Ramos (cell line): Measurements from ENCODE around the gene ZNF836.
"Not testable (repeated sequence)": the region's sequence is repeated elsewhere in the genome, so short reads cannot be mapped to it uniquely, and the experiment has no call there.

Source experiments
- in situ Hi-C: fragments of 300-500 bp; cut with MboI; formaldehyde crosslinking; loops from one replicate; pipeline ENCODE4 v1.14.3; 2022; ENCODE audit warnings: low sequenced_read_pairs; ENCODE audit not compliant: unreplicated experiment

The ZNF836 gene

DNA sequence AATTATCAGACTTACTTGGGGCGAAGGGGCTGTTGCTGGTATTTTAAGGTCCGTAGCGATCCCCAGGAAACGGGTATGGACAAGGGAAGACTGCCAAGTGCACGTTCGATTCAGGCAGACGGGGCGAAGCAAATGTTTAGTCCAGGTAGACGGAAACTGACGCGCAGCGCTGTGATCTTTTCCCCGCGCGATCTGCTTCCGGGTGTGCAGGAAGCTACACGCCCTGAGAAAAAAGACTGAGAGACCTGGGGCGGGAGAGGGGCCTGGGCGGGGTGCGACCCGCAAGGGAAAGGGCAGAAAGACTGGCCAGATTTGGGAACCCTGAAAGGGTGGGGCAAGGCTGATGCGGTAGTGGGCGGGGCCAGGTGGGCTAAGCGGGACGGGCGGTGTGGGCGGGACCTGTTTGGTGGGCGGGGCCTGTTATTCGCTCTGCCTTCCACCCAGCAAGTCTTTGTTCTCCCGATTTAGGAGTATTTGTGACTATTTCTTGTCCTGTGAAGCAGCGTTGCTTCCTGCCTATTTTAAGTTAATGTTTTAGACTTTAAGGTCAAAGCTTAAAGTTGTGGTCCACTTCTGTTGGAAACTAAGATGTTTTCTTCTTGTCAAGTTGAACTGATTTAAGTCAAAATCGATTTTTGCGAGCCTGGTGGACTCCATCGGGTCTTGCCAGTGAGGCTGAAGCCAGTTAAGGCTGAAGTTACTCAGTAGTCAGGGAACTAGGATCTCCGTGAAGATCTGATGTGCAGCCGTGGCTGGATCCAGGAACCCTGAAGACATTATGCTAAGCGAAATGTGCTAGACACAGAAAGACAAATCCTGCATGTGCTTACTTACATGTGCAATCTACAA, at the start of gene ZNF836:
TSS of gene ZNF836 (minus strand) at position 301 of the 849 bp plus-strand sequence. CDS start 3,549 bp downstream, outside the sequence.
- in situ Hi-C loops = no loop called here

DNA sequence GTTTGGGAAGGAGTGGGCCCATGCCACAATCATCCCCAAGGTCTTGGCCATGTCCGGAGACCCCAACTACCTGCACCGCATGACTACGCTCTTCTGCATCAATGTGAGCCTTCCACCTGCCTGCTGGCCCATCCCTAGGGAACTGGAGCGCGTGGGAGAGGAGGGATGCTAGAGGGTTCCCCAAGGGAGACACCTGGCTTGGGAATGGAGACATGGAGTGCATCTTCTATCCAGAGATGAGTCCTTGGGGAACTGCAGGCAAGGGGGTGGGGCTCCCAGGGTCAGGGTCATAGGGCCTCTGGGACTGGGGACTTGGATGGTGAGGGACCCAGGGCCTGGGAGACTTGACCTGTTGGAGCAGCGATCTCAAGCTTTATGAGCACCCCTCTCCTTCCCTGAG, 49.6 kb upstream of the ZNF836 start:
- in situ Hi-C loops = no loop called here

DNA sequence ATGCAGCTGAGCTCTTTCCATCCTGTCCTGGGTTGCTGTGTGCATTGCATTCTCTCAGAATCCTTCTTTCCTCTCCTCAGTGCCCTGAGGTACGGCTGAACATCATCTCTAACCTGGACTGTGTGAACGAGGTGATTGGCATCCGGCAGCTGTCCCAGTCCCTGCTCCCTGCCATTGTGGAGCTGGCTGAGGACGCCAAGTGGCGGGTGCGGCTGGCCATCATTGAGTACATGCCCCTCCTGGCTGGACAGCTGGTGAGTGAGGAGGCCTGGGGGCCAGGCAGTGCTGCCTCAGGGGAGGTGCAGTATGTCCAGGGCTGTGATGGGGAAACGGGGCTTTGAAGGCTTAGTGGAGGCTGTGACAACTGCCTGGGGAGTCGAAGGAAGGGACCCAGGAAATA, 48.2 kb upstream of the ZNF836 start:
- in situ Hi-C loops = no loop called here

DNA sequence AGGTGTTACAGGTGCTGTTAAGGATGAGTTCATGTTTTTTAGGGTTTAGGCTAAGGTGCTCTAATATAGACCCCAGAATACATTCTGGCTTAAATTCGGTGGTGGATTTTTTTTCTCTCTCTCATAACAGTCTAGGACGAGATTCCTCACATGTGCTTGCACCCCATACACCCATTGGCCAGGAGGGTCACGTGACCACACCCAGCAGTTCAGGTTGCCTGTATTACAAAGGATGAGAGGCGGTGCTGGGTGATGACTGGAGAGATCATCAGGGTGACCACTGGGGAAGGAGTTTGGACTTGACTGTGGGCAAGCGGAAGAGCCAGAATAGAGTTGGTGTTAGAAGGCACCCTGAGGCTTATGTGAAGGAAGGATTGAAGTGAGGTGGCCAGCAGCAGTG, 46.2 kb upstream of the ZNF836 start:
- in situ Hi-C loops = no loop called here

DNA sequence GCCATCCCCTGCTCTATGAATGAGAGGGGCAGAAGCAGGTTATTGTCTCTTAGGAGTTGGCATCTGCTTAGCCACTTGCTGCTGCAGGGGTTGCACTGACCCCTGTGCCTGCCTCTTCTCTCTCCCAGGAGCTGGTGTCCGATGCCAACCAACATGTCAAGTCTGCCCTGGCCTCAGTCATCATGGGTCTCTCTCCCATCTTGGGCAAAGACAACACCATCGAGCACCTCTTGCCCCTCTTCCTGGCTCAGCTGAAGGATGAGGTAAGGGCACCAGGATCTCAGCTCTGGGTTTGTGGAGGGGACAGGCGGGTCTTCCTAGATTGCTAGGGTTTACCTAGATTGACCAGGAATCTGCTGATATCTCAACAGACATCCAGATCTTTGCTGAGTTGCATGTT, 45.0 kb upstream of the ZNF836 start:
- in situ Hi-C loops = no loop called here

DNA sequence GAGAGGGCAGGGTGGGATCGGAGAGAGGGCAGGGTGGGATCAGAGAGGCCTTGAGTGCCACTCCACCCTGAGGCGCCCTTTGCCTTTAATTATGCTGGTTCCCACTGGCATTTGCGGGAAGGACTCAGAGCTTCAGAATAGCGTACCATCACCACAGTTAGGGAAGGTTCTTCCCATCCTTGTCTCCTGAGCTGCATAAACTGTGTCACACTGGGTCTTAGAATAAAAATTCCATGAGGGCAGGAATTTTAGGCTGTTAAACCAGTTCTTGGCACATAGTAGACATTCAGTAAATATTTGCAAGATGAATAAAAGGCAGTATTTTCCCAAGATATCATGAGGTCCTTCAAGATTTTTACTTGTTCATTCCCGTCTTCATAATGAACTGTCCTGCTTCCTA, 42.8 kb upstream of the ZNF836 start:
- in situ Hi-C loops = no loop called here

DNA sequence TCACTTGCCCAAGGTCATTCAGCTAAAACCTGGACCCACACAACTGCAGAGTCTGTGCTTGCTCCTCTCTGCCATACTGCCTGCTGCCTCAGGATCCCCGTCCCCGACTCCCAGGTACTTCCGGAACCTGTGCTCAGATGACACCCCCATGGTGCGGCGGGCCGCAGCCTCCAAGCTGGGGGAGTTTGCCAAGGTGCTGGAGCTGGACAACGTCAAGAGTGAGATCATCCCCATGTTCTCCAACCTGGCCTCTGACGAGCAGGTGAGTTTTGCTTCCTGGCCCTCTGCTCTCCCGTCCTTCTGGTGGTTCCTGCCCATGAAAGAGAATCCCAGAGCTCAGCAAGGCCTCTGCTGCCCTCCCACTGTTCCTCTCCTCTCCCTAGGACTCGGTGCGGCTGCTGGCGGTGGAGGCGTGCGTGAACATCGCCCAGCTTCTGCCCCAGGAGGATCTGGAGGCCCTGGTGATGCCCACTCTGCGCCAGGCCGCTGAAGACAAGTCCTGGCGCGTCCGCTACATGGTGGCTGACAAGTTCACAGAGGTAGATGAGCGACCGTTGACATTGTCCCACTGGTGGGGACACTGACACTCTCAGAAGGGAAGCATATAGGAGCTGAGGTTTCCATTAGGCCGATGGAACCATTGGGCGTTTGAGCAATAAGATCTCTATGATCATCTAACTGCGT, 41.3 kb upstream of the ZNF836 start:
- in situ Hi-C loops = no loop called here

DNA sequence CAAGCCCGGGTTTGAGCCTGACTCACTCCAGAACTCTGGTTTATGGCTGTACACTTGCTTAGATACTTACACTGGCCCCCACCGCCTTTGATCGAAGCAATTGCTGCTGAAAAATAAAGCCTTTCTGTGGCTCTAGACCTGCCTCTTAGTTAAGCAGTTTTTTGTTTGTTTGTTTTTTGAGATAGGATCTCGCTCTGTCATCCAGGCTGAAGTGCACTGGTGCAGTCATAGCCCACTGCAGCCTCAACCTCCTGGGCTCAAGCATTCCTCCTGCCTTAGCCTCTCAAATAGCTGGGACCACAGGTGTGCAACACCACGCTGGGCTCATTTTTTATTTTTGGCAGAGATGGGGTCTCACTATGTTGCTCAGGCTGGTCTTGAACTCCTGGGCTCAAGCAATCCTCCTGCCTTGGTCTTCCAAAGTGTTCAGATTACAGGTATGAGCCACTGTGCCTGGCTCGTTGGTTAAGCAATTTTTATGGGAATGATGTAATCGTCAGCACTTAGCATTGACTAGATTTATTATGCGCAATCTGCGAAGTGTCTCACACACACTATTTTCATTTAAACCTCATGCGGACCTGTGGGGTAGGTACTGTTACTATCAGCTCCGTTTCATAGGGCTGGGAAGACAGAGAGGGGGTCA, 40.6 kb upstream of the ZNF836 start:
- in situ Hi-C loops = no loop called here

DNA sequence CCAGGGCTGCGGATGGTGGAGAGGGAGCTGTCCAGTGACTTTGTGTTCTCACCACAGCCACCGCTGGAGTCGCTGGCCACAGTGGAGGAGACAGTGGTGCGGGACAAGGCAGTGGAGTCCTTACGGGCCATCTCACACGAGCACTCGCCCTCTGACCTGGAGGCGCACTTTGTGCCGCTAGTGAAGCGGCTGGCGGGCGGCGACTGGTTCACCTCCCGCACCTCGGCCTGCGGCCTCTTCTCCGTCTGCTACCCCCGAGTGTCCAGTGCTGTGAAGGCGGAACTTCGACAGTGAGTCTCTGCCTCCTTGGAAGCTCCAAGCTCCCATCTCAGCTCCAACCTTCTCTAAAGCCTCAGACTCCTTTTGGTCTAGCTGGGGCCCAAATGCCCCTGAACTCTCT, 39.8 kb upstream of the ZNF836 start:
- in situ Hi-C loops = no loop called here

DNA sequence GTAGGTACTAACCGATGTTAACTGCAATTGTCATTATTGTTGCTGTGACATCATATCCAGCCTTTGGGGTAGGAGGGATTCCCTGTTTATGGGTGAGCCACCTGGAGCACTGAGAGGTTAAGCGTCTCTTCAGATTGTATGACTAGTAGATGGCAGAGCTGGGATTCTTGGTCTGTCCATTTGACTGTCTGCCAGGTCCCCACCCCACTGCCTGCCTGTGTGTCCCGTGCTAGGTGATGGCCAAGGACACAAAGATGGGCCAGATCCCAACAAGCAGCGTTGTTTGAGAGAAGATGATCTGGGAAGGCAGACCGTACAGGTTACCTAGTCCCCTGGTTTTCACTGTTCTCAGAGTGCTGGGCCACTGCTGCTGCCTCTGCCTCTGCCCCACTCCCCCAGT, 35.1 kb upstream of the ZNF836 start:
- in situ Hi-C loops = no loop called here

DNA sequence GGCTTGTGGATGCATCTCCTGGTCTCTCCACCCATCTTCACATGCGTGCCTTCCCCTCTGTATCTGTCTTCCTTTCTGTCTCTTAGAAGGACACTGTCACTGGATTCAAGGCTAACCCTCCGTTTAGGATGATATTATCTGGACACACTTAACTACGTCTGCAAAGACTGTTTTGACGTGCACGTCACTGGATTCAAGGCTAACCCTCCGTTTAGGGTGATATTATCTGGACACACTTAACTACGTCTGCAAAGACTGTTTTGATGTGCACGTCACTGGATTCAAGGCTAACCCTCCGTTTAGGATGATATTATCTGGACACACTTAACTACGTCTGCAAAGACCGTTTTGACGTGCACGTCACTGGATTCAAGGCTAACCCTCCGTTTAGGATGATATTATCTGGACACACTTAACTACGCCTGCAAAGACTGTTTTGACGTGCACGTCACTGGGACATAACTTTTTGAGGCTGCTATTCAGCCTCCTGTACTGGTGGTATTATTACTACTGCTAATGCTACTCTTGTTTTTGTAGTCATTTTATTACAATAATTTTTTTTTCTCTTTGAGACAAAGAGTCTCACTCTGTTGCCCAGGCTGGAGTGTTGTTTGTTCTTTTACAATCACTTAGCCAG, 29.5 kb upstream of the ZNF836 start:
- in situ Hi-C loops = not testable (repeated sequence)

DNA sequence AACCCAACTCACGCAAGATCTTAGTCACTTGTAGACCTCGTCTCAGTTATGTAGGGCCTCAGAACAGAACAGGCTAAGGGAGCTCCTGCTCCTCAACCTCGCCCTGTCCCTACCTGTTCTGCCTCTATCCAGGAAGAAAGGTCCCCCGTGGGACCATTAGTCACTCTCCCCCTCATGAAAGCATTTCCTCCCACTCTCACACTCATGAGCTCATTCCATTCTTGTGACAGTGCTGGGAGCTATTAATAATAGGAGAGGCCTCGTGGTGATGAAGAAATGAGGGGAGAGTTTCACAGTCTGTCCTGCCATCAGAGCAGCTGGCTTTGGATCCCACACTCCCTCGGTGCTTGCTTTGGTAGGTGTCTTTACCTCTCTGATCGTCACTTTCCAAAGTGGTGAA, 28.6 kb upstream of the ZNF836 start:
- in situ Hi-C loops = no loop called here

DNA sequence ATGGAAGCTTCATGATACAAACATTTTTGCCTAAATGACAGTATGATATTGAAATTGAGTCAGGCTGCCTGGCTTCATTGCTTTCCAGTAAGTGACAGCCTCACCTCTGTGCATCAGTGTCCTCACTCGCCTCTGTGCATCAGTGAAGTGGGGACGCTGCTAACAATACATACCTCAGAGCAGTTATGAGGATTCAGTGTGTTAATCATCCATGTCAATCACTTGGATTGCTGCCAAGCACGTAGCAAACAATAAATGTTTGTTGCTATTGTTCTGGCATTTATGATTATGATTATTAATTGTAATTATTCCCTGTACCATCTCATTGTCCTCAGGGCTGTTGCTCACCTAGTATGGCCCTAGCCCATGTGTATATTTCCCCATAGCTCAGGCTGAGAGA, 27.3 kb upstream of the ZNF836 start:
- in situ Hi-C loops = no loop called here

DNA sequence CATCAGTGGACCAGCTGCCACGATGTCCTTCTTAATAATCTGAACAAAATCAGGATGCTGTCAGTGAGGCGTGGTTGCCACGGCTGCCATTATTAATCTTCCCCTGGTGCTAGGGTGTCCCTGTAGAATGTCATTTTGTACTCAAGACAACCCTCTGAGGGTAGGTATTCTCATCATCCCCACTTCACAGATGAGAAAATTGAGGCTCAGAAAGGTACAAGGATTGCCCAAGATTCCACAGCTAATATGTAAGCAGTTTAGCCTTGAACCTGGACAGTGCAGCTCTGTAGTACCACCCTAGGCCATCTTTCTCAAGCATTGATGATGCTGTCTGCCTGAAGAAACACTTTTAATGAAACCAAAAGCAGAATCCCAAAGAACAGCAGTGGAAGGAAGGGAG, 26.5 kb upstream of the ZNF836 start:
- in situ Hi-C loops = no loop called here

DNA sequence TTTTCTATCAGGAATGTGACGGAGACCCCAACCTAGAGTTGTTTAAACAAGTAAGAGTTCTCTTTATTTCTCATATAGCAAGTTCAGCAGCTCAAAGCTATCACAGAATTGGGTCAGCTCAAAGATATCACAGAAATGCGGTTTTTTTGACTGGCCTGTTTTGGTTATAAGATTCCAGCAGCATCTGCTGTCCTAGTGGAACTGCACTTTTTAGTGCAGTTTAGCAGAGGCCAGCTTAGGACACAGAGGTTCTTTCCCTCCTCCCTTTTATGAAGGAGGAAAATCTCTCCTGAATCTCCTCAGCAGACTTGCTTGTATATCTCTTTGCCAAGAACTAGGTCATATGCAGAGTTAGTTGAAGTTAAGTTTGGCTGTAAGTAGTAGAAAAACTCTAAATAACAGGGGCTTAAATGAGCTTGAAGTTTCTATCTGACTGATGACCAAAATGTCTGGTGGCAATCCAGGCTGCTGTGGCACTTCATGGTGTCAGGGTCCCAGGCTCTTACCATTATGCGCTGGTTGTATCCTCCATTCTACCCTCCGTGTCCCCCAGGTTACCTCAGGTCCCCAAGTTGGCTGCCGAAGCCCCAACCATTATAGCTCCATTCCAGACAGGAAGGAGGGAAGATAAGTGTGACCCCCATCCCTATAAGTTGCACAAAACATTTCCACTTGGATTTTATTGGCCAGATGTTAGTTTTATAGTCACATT, 25.0 kb upstream of the ZNF836 start:
- in situ Hi-C loops = no loop called here

DNA sequence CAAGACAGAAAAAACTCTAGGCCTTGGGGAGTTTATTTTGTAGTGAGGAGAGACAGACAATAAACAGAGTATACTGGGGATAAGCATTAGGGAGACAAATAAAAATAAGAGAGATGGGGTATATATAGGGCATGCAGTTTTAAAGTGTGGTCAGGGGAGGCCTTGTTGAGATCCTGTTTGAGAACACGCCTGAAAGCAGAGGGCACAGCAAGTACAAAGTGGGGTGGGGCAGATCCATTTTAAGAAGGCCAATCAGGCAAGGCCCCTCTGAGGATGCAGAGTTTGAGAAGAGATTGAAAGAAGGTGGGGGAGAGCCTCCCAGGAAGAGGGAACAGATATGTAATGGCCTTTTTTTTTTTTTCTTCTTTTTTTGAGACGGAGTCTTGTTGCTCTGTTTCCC, 20.5 kb upstream of the ZNF836 start:
- in situ Hi-C loops = no loop called here

DNA sequence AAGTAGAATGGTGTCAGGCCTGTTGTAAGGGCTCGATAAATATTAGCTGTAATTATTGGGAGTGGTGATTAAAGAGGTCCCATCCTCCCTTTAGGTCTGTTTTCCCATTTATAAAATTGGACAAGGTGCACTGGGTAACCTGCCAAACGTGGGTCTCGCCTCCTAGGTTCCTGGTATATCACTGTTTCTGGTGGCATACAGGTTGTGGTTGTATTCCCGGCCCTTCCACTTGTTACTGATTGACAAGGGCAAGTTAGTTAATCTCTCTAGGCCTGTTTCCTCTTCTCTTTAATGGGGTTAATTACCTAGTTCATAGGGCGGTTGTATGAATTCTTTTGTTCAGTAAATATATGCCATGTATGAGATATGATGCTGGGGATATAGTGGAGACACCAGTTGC, 20.0 kb upstream of the ZNF836 start:
- in situ Hi-C loops = no loop called here

DNA sequence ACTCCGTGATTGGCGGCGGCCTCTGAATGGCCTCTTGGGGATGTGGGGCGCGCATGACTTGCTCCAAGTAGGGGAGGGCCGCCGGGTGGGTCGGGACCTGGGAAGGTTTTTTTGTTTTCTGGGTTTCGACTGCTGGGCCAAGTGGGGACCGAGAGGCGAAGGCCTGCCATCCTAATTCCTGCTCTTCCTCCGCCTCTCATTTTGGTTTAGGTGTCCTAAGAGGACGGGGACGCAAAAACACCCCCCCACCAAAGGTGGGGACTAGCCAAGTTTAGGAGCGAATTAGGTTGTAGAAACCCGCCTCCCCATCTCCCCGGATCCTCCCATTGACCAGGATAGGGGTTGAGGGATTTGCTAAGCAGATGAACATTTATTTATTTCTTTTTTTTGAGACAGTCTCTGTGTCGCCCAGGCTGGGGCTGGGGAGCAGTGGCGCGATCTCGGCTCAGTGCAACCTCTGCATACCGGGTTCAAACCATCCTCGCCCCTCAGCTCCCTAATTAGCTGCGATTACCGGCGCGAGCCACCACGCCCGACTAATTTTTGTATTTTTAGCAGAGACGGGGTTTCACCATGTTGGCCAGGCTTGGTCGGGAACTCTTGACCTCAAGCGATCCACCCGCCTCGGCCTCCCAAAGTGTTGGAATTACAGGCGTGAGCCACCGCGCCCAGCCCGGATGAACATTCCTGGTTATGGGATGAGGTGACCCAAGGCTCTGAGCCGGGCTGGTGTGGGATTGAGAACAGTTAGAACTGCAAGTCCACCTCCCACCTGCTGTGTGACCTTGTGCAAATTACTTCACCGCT, 19.3 kb upstream of the ZNF836 start:
- in situ Hi-C loops = no loop called here

DNA sequence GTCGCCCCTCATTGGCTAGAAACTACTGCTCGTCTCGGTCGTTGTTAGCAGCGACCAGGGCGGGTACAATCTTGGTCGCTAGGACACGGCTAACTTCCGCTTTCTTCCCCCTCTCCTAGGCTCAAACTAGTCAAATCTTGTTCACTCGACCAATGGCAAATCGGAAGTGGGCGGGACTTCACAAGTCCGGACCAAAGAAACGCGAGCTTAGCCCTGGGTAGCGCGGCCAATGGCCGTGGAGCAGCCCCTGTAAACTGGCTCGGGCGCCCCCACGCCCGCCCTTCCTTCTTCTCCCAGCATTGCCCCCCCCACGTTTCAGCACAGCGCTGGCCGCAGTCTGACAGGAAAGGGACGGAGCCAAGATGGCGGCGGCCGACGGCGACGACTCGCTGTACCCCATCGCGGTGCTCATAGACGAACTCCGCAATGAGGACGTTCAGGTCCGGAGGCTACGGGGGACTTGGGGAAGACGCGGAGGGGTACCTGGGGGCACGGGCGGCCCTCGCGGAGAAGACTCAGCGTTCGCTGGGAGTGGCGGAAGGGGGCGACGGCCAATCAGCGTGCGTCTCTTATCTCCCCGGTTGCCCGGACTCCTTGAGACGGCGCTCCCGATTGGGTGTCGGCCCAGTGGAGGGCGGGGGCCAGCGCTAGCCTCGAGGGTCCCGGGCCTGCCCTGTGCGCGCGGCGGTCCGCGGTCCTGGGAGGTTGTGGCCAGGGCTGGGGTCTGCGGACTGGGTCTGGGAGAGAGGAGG, 18.5 kb upstream of the ZNF836 start, which contains the start of gene PPP2R1A:
TSS of gene PPP2R1A (plus strand) at position 318 of the 752 bp plus-strand sequence. CDS start at position 363, 45 bp downstream.
- in situ Hi-C loops = no loop called here
